Sigmoid colon (tissue), 7 donors: ENCODE results near the gene VANGL2. TPM values are rescaled to one million over a fixed set of nuclear protein-coding genes. Genes with fewer than 3 reads are reported as not detected.

Experiments
- DNase-seq: peaks from one replicate; pipeline ENCODE4 v3.0.0-alpha.2; 2019
- H3K27ac ChIP-seq, 4 donors: fragments of 200-600 bp; sonication (generic); one replicate each; pipeline ENCODE4 v1.5.1; 2016 to 2019; ENCODE audit warnings: mild to moderate bottlenecking in 1 of 4
- H3K27me3 ChIP-seq, 3 donors: fragments of 200-600 bp; sonication (generic); one replicate each; pipeline ENCODE4 v1.5.1; 2019; ENCODE audit warnings: mild to moderate bottlenecking in 1 of 3
- H3K36me3 ChIP-seq, 4 donors: fragments of 200-600 bp; sonication (generic); one replicate each; pipeline ENCODE4 v1.5.1; 2016 to 2019
- H3K4me1 ChIP-seq, 4 donors: fragments of 200-600 bp; sonication (generic); one replicate each; pipeline ENCODE4 v1.5.1; 2017 to 2019
- H3K4me3 ChIP-seq, 4 donors: fragments of 200-600 bp; sonication (generic); one replicate each; pipeline ENCODE4 v1.5.1; 2017 to 2019; ENCODE audit warnings: mild to moderate bottlenecking in 2 of 4, moderate library complexity in 1 of 4
- H3K9me3 ChIP-seq, 4 donors: fragments of 200-600 bp in 3 of 4; sonication (generic) in 3 of 4; one replicate each; pipeline versions ENCODE4 v1.5.1 to v1.6.1; 2013 to 2019
- CTCF ChIP-seq, 4 experiments: fragments of 450-650 bp in 3 of 4; fragments of 200-600 bp in 1 of 4; IDR thresholded peaks; one replicate each; pipeline ENCODE4 v1.5.1; 2016 to 2019; ENCODE audit warnings: antibody characterized with exemption in 4 of 4, mild to moderate bottlenecking in 3 of 4, moderate library complexity in 2 of 4
- EP300 ChIP-seq, 4 donors: sonication (generic); formaldehyde crosslinking; IDR thresholded peaks; one replicate each; pipeline ENCODE4 v1.6.1; 2017; ENCODE audit warnings: antibody characterized with exemption in 4 of 4
- POLR2A ChIP-seq, 2 donors: fragments of 450-650 bp; IDR thresholded peaks; one replicate each; pipeline ENCODE4 v1.6.1; 2016; ENCODE audit warnings: antibody characterized with exemption in 2 of 2, mild to moderate bottlenecking in 2 of 2, moderate library complexity in 2 of 2
- POLR2AphosphoS5 ChIP-seq, 4 donors: sonication (generic); formaldehyde crosslinking; IDR thresholded peaks; one replicate each; pipeline ENCODE4 v1.6.1; 2017; ENCODE audit warnings: antibody characterized with exemption in 4 of 4
- WGBS, 2 donors: extraction: QIAGEN DNeasy Blood & Tissue Kit; methylation state at CpG; one replicate each; pipeline ENCODE4 v1.1.7; 2013; 5-methylcytosine and 5-hydroxymethylcytosine counted together
- intact Hi-C: fragments of 100-400 bp; cut with DNase I; formaldehyde crosslinking; loops from one replicate; pipeline ENCODE4 v1.15.1; 2023
- polyA plus RNA-seq, 3 donors: library from polyadenylated mRNA; stranded (reverse); fragments of 200-250 nt; gene quantifications; one replicate each; pipeline ENCODE4 v1.2.3, GENCODE V29; 2013
- total RNA-seq, 4 donors: library from RNA; depleted of rRNA; stranded (reverse); fragments of >200 nt; gene quantifications; one replicate each; pipeline ENCODE4 v1.1.0, GENCODE V29; 2016
- donor health status: healthy with polysubstance abuse.
- donor health status: Bipolar disorder and iron deficiency.
- donor health status: healthy.

VANGL2 gene
- total and polyA plus RNA-seq, 7 donors, result 1.8 to 6.6 (median 3.4) TPM

DNA sequence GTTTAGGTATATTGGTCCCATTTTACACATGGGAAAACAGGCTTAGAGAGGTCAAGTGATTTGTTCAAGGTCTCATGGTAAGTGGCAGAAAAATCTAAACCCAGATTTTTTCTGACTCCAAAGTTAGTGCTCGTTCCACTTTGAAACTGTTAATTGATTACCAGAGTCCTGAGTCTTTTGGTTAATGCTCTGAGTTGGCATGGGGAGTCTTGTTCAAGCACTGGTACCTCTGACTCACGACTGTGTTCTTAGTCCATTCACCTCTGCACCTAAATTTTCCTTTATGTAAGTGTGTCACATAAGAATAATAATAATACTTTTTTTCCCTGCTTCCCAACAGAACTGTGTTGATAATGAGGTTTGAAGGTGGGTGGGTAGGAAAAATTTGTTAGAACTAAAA, 59.3 kb downstream of the VANGL2 start:
- no peaks in the 10 kb centered on the region for H3K27me3 ChIP-seq
- DNase-seq, result no peak
- WGBS, 2 donors, result 78 to 86% methylated on average over 2 of the region's 2 CpGs
- H3K36me3 ChIP-seq, result no peaks in the 10 kb centered on the region
- no peaks in the 10 kb centered on the region for H3K9me3 ChIP-seq
- H3K27ac ChIP-seq, result no peak overlapping the region
- no peaks in the 10 kb centered on the region for H3K4me1 ChIP-seq
- H3K4me3 ChIP-seq, result no peak overlapping the region
- intact Hi-C loops, result no loop called here
- TF ChIP-seq POLR2AphosphoS5 (IDR thresholded peaks at IDR 0.05) (no peak), EP300 (IDR thresholded peaks at IDR 0.05) (no peak), CTCF (IDR thresholded peaks at IDR 0.05) (no peak), POLR2A (IDR thresholded peaks at IDR 0.05) (no peak)

GRCh38 chr1:160460214-160460642, 59.9 kb downstream of the VANGL2 start:
- Histone ChIP-seq H3K36me3 (no peaks in the 10 kb centered on the region), H3K27ac (no peak overlapping the region), H3K27me3 (no peaks in the 10 kb centered on the region), H3K4me1 (no peaks in the 10 kb centered on the region), H3K4me3 (no peak overlapping the region), H3K9me3 (no peaks in the 10 kb centered on the region)
- whole genome bisulfite sequencing, 2 donors, result 59 to 81% methylated on average over 5 of the region's 5 CpGs
- TF ChIP-seq POLR2AphosphoS5 (IDR thresholded peaks at IDR 0.05) (no peak), CTCF (IDR thresholded peaks at IDR 0.05) (no peak)
- intact Hi-C loops, result no loop called here
- DNase-seq, result no peak

- TF ChIP-seq CTCF (IDR thresholded peaks at IDR 0.05) (no peak), POLR2A (IDR thresholded peaks at IDR 0.05) (no peak), POLR2AphosphoS5 (IDR thresholded peaks at IDR 0.05) (no peak)
- H3K4me3 ChIP-seq, result no peak overlapping the region
- H3K36me3 ChIP-seq, result no peaks in the 10 kb centered on the region
- no peak overlapping the region for H3K27ac ChIP-seq
- no peak for DNase-seq
- H3K27me3 ChIP-seq, result no peaks in the 10 kb centered on the region
- intact Hi-C loops, result no loop called here
- WGBS, 2 donors, result 61 to 65% methylated on average over 4 of the region's 4 CpGs
- no peaks in the 10 kb centered on the region for H3K4me1 ChIP-seq
- no peaks in the 10 kb centered on the region for H3K9me3 ChIP-seq
These were observed 60.4 kb downstream of the VANGL2 start for GRCh38 chr1:160460683-160461287.

DNA sequence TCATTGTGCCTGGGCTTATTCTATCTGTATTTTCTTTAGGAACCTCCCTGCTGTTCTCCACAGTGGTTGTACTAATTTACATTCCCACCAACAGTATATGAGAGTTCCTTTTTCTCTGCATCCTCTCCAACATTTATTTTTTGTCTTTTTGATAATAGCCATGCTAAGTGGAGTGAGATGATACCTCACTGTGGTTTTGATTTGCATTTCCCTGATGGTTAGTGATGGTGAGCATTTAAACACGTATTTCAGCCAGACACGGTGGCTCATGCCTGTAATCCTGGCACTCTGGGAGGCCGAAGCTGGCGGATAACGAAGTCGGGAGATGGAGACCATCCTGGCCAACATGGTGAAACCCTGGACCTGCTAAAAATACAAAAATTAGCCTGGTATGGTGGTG, 64.8 kb downstream of the VANGL2 start:
- Histone ChIP-seq H3K27me3 (no peaks in the 10 kb centered on the region), H3K4me3 (no peak overlapping the region), H3K36me3 (no peaks in the 10 kb centered on the region), H3K27ac (no peak overlapping the region), H3K4me1 (no peaks in the 10 kb centered on the region), H3K9me3 (no peaks in the 10 kb centered on the region)
- TF ChIP-seq CTCF (IDR thresholded peaks at IDR 0.05), result no peak
- TF ChIP-seq EP300 (IDR thresholded peaks at IDR 0.05), result no peak
- no peak for TF ChIP-seq POLR2AphosphoS5 (IDR thresholded peaks at IDR 0.05)
- TF ChIP-seq POLR2A (IDR thresholded peaks at IDR 0.05), result no peak
- DNase-seq, result no peak
- 85 to 95% methylated on average over 6 of the region's 6 CpGs for WGBS, 2 donors
- intact Hi-C loops, result no loop called here

- TF ChIP-seq CTCF (IDR thresholded peaks at IDR 0.05) (no peak), POLR2A (IDR thresholded peaks at IDR 0.05) (no peak), POLR2AphosphoS5 (IDR thresholded peaks at IDR 0.05) (no peak), EP300 (IDR thresholded peaks at IDR 0.05) (no peak)
- no peaks in the 10 kb centered on the region for H3K27me3 ChIP-seq
- H3K36me3 ChIP-seq, result no peaks in the 10 kb centered on the region
- H3K4me1 ChIP-seq, result no peaks in the 10 kb centered on the region
- WGBS, 2 donors, result 87% methylated on average over 2 of the region's 2 CpGs
- no peak for DNase-seq
- no peak overlapping the region for H3K27ac ChIP-seq
- intact Hi-C loops, result no loop called here
- H3K4me3 ChIP-seq, result no peak overlapping the region
- no peaks in the 10 kb centered on the region for H3K9me3 ChIP-seq
These were observed 66.6 kb downstream of the VANGL2 start for GRCh38 chr1:160466961-160467360.
